Hematopoietic multipotent progenitor cell (in vitro differentiated cells): ENCODE measurements around the gene PDE10A. TPM values are rescaled to one million over a fixed set of nuclear protein-coding genes. Genes with fewer than 3 reads are reported as not detected.

Experiments used
- DNase-seq, 3 donors: peaks; one replicate each; pipeline ENCODE4 v3.0.0-alpha.2; 2011 to 2015; ENCODE audit warnings: low read depth in 2 of 3, low spot score in 2 of 3
- total RNA-seq: library from RNA; depleted of rRNA; stranded (reverse); fragments of >200 nt; gene quantifications from one replicate; pipeline ENCODE4 v1.2.3, GENCODE V29; 2012

Gene PDE10A
- total RNA-seq, 1 donor = under 0.01 TPM

- DNase-seq = no peak
These were observed 236.1 kb downstream of the PDE10A start for GRCh38 chr6:165426892-165427291.

DNA sequence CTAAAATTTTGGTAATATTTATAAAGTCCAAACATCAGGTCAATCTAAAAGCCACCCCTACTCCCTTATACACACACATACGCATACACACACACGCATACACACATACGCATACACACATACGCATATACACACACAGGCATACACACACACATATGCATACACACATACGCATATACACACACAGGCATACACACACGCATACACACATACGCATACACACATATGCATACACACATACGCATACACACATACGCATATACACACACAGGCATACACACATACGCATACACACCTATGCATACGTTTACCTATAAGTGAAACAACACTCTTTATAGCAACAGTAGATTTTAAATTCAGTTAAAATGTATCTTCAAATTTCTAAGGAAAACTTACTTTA, 240.8 kb downstream of the PDE10A start:
- no peak for DNase-seq

- no peak for DNase-seq
These were observed 245.7 kb downstream of the PDE10A start for GRCh38 chr6:165417278-165417865.

DNA sequence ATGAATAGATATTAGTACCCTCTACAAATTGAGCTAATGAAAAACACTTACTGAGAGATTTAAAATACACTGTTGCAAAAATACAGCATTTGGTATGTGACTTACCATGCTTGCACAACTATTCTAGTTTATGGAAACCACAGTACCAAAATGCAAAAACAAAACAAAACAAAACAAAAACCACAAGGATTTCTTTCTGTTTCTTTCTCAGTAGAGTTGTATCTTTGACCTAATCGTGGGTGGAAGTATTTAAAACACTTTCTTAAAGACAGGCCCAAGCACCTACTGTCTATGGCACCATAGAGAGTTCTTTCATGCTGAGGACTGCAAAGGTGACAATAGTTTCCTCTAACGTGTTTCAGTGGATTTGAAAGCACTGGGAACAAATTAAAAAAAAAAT, 258.3 kb downstream of the PDE10A start:
- no peak for DNase-seq

DNA sequence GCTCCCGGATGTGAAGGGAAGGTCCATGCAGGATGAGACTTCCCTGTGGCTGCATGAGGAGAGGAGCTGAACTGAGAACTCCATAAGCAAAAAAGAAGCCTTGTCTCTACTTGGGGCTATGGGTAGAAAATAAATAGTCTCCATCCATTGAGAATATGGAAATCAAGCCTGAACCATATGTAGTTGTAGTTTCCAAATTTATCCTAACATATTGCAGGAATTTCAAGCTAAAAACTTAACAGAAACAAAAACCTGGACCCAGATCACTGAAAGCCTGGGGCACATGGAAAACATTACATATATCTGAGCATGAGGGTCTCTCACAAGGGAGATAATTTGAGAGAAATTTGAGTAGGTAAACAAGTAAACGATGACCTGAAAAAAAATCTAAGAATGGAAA, 258.7 kb downstream of the PDE10A start:
- no peak for DNase-seq

- no peak for DNase-seq
These were observed 259.9 kb downstream of the PDE10A start for GRCh38 chr6:165403006-165403595.

GRCh38 chr6:165401092-165401491, 261.9 kb downstream of the PDE10A start:
- DNase-seq = no peak

GRCh38 chr6:165390475-165390874, 272.6 kb downstream of the PDE10A start:
- DNase-seq = no peak

GRCh38 chr6:165389534-165389933, 273.5 kb downstream of the PDE10A start:
- DNase-seq = no peak

DNA sequence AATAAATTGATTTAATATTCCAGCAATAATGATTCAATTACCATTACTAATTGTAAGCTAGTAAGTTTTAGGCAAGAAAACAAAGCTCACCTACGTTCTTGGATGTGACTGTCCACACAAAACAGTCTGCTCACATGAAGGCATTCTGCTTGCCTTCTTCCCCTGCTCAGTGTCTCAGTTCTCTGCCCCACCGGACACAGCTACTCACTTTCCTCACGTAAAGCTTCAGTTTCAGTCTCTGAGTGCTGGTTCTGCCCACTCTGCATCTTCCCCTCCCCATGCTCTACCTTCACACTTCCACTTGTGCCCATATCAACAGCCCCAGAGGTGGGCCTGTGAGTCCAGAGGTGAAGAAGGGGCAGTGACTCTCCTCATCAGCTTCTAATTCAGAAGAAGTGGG, 279.7 kb downstream of the PDE10A start:
- no peak for DNase-seq

DNA sequence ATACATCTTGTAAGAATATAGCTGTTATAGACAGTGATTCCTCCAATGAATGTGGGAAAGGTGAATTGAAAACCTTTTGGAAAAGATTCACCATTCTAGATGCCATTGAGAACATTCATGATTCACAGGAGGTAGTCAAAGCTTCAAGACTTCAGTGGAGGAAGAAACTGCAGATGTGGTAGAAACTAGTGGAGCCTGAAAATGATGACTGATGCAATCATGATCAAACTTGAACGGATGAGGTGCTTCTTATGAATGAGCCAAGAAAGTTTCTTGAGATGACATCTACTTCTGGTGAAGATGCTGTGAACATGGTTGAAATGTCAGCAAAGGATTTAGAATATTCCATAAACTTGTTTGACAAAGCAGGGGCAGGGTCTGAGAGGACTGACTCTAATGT, 286.9 kb downstream of the PDE10A start:
- no peak for DNase-seq

GRCh38 chr6:165365371-165365770, 297.7 kb downstream of the PDE10A start:
- DNase-seq = no peak

- DNase-seq = no peak
These were observed 317.3 kb downstream of the PDE10A start for GRCh38 chr6:165345700-165346099.

DNA sequence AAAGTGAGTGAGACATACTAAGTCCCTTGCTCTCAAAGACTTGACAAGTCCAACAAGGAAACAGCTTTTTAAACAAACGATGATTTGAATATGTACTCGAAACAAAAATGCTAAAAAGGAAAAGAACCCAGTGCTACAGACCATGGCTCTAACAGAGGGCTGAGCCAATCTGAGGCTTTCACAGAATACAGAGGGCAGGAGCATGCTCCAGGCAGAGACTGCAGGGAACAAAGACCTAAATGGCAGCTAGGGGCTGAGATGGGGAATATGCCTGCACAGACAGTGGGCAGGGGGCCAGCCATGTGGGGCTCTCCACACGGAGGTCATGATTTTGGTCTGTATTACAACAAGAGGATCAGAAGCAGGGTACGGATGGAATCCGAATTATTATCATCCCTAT, 322.5 kb downstream of the PDE10A start:
- no peak for DNase-seq

DNA sequence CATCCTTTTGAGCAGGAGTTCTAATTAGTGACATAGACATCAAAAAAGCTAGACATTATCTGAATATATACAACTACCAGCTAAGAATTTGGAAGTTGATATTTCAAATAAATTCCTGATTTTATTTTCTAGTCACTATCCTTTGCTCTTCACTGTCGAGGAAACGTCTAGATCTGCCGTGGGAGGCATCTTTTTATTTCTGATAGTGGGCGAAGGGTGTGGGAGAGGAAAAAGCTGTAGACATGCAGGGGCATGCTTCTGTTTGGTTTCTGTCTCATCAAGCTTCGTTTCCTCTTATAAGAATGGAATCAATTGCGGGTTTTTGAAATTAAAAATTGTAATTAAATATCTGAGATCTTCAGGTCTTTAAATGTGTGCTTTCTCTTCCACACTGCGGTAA, 337.4 kb downstream of the PDE10A start:
- DNase-seq = no peak

GRCh38 chr6:165321555-165322145, 341.4 kb downstream of the PDE10A start:
- no peak for DNase-seq

GRCh38 chr6:165321150-165321549, 341.9 kb downstream of the PDE10A start:
- DNase-seq = no peak

GRCh38 chr6:165317723-165318122, 345.3 kb downstream of the PDE10A start:
- no peak for DNase-seq

GRCh38 chr6:165308926-165309731, 353.9 kb downstream of the PDE10A start, which contains the start of gene C6orf118:
Gene C6orf118 (minus strand): TSS chr6:165309605. CDS start chr6:165309586, 19 bp downstream.
- peak in 2 of 3 donors; percentile 59 to 76 for DNase-seq

GRCh38 chr6:165306955-165307354, 356.1 kb downstream of the PDE10A start:
- DNase-seq = no peak
